ENCODE results near the gene R3HDM4.

Gene R3HDM4

GRCh38 chr19:947090-947706, 34.2 kb upstream of the R3HDM4 start:
- no peak for DNase-seq

GRCh38 chr19:945401-946252, 32.6 kb upstream of the R3HDM4 start:
- no peak for DNase-seq

GRCh38 chr19:944663-945241, 31.7 kb upstream of the R3HDM4 start:
- no peak for DNase-seq

- DNase-seq, result peak; percentile 46
Observed at GRCh38 chr19:944171-944567, 31.1 kb upstream of the R3HDM4 start.

- no peak for DNase-seq
Observed at GRCh38 chr19:943551-944170, 30.6 kb upstream of the R3HDM4 start.

GRCh38 chr19:942133-942645, 29.2 kb upstream of the R3HDM4 start:
- no peak for DNase-seq

GRCh38 chr19:941292-942132, 28.5 kb upstream of the R3HDM4 start:
- no peak for DNase-seq

GRCh38 chr19:940591-941291, 27.7 kb upstream of the R3HDM4 start:
- DNase-seq, result no peak

GRCh38 chr19:939922-940321, 26.9 kb upstream of the R3HDM4 start:
- no peak for DNase-seq

- DNase-seq, result no peak
Observed at GRCh38 chr19:939439-939838, 26.4 kb upstream of the R3HDM4 start.

- DNase-seq, result no peak
Observed at GRCh38 chr19:938233-938923, 25.4 kb upstream of the R3HDM4 start.

- peak; percentile 88 for DNase-seq
Observed at GRCh38 chr19:937259-937694, 24.3 kb upstream of the R3HDM4 start.

GRCh38 chr19:936175-936546, 23.1 kb upstream of the R3HDM4 start:
- DNase-seq, result no peak

- no peak for DNase-seq
Observed at GRCh38 chr19:934865-935479, 22.0 kb upstream of the R3HDM4 start.

GRCh38 chr19:934197-934840, 21.3 kb upstream of the R3HDM4 start:
- DNase-seq, result no peak

GRCh38 chr19:933553-933882, 20.5 kb upstream of the R3HDM4 start:
- no peak for DNase-seq

- peak; percentile 43 for DNase-seq
Observed at GRCh38 chr19:932648-933552, 19.9 kb upstream of the R3HDM4 start.

- no peak for DNase-seq
Observed at GRCh38 chr19:931860-932647, 19.0 kb upstream of the R3HDM4 start.
